HUDEP-2 (cell line): ENCODE results near the gene PTPRG.

Source experiments
- DNase-seq, 76 experiments: peaks; one replicate each; lab custom pipeline; 2025; ENCODE audit not compliant: unreplicated experiment in 76 of 76; lab: John Stamatoyannopoulos, UW

The PTPRG gene

DNA sequence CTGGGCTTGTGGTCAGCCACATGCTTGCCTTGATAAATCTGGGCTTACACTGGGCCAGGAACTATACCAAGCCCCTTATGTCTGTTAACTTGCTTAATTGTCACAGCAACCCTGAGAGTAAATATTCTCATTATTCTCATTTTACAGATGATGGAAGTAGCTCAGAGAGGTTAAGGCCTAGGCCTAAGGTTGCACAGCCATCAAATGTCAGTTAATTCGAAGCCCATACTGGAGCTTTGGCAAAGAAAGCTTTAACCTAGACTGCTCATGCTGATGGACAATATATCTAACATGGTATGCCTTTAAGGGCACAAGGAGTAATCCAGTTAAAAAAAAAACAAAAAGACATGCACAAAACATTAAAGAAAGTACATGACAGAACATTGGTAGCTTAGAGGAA lies 591.9 kb downstream of the PTPRG start:
- no peak for DNase-seq

DNA sequence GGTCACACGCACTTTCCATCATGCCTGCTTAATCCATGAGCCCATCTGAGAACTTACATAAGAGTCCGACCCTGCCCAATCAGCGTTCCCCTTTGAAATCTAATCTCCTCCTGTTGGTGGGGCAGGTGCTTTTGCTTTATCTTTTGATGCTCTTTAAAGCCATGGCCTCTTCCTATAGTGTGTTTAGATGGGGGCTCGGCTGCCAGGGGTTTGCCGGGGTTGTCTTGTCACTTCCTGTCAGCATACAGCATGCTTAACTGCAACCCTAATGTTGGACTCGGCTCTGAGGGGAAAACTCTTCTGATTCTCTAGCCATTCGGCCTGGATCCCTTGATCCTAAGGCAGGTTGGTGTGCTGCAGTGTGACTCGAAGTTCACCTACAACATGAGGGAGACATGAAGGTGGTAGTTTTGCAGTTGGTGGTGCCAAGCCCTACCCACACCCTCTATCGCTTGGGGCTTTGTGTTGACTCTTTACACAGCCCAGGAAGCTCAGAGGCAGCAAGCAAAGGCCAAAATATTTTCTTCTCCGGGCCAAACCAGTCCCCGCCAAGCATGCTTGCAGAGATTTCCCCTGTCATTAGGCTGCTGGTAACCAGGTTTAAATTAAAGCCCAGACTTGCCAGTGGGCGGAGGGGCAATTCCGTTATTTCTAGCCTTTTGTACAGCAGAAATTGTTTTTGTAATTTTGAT lies 593.2 kb downstream of the PTPRG start:
- no peak for DNase-seq

DNA sequence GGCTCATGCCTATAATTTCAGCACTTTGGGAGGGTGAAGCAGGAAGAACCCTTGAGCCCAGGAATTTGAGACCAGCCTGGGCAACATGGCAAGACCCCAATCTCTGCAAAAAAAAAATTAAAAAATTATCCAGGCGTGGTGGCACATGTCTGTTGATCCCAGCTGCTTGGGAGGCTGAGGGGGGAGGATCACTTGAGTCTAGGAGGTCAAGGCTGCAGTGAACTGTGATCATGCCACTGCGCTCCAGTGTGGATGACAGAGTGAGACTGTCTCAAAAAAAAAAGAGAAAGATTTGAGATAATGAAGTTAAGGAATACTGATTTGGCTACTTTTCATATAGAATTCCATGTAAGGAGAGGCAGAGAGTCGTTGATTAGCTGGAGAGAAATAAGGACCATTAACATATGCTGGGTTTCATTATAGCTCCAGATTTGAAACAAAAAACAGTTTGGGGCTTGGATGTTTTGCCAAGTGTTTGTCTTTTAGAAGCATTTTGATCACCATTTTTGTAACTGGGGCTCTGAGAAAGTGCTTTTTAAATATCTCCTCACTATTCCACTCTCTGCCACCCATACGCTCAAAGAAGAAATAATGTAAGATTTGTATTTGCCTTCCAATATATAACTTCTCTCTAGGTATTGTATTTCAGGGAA lies 597.8 kb downstream of the PTPRG start:
- DNase-seq: no peak

DNA sequence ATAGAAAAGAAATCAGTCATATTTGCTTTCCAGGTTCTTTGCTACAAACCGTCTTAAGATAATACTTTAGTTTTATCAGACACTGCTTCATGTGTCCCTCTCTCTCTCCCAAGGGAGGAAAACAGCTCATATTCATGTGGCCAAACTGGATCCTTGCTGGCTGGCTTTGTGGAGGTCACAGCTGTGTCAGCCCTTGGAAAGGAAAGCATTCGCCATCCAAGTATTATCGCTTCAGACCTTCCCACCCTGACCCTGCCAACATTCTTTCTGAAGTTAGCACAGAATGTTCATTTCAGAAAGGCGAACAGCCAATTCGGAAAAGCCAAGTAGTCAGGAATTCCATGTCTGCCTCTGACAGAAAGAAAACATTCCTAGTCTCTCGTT lies 598.3 kb downstream of the PTPRG start:
- DNase-seq: no peak

DNA sequence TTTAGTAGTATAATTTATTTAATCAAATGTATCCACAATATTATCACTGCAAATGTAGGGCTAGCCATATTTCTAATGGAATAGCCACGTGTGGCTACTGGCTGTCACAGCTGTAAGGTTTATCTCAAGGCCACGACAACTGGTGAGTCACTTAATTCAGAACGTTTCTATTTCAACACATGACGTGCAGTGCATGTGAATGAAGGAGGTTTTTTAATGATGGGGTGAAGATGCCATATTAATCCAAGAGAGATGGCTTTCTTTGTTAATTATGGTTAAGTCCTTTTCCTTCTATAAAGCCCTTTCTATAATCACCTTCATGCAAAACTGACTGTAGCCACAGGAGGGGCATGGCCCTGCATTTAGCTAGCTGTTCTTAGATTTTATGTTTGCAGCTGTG lies 600.0 kb downstream of the PTPRG start:
- no peak for DNase-seq

DNA sequence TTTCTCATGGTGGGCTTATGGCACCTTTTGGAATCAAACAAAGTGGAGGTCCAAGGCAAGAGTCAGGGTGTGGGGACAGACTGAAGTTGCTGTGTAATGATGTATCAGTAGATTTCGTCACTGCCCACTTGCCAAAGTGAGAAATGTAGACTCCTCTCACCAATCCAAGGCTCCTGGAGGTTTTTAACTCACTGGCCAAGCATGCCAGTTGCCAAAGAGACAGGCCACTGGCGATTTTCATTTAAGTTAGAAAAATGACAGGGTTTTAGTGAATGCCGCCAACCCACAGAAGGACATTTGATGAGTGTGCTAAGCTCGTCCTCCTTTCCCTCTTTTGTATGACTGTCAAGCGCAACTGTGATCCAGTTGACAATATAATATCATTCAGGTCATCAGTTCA lies 602.8 kb downstream of the PTPRG start:
- DNase-seq: no peak

DNA sequence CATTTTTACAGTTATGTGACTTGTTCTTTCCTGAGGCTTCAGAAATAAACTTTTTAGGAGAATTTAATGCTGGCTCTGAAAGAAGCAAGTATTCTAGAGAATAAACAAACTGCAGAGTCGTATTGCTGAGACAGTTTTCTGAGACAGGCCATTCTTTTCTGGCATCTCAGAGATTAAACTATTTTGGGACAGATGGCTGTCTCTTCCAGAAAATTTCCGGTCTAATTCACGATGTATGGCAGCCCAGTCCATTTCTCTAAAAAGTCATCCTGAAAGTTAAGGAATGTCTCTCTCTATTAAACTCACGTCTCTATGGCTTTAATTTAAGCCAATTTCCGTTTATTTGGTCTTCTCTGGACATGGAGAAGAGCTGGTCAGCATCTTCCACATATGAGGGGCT lies 603.4 kb downstream of the PTPRG start:
- no peak for DNase-seq

DNA sequence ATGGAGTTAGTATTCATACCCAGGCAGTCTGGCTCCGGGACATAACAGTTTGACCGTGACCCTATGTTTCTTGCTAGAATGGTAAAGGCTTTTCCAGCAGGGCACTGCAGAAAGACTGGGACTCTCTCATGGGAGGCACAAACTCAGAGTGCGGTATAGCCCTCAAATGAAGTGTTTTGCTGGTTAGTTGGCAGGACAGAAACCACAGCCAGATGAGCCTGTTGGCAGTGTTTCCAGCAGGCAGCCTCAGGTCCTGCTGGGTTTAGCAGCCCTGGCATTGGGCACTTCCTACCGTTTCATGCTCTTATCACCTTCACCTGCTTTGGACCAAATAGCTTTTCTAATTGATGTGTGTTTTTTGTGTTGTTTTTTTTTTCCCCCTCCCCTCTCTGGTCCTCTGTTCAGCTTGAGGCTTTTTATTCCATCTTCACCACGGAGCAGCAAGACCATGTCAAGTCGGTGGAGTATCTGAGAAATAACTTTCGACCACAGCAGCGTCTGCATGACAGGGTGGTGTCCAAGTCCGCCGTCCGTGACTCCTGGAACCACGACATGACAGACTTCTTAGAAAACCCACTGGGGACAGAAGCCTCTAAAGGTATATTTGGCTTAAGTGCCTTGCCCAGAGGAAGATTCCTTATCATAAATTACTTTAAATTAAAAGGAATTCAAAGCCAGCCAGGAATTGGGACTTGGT lies 606.3 kb downstream of the PTPRG start:
- no peak for DNase-seq

DNA sequence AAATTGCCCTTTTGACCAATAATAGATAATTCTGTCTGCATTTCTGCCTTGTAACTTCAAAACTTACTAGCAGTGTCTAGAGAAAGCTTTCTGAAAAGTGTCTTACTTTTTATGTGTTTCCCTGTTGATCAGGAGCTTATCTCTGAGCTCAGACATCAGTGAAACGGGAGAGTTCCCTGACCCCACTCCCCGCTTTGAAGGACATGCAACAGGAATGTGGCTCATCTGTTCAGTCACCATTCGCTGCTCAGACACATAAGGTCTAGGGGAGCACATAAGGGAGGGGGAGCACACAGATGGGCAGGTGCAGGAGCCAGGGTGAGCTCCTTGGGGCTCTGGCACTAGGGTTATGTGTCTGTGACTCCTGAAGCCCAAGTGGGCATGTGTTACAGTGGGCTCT lies 607.0 kb downstream of the PTPRG start:
- no peak for DNase-seq

DNA sequence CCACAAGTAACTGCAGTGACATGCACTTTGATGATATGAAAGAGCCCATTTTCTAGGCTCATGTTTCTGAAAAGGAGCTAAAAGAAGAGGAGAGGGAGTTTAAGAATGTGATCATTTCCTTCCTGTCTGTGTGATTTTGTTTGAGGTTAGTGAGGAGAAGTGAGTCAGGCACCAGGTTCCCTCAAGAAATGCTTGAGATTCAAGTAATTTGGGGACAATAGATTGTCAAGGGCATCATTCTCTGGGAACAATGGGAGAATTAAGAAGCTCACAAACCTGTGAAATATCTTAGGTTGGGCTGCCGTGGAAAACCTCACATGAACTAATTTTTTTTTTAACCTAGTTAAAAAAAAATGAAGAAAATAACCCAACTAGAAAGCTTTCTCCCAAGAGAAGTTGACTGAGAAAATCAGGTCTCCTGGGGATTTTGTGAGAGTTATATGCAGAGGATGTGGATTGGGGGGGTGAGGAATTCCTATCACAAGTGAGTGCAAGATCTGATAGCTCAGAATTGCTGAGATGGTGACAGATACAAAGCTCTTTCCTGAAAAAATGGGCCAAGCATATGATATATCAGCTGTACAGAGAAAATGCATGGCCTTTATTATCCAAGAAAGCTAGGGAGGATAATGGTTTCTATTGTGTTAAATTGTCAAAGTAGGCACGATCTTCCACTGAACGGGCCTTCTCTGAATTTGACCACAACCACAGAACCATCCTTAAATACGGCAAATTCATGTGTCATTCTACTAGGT lies 608.7 kb downstream of the PTPRG start:
- DNase-seq: no peak

DNA sequence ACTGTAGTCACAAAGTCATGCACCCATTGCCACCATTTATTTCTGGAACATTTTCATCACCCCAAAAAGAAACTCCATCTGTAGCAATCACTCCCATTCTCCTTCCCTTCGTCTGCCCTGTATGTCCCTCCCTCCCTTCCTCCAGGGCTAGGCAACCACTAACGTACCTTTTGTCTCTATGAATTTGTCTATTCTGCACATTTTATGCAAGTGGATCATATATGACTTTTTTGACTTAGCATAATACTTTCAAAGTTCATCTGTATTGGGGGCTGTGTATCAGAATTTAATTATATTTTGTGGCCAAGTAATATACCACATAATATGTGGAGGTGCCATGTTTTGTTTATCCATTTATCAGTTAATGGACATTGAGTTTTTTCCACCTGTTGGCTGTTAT lies 610.4 kb downstream of the PTPRG start:
- DNase-seq: no peak

DNA sequence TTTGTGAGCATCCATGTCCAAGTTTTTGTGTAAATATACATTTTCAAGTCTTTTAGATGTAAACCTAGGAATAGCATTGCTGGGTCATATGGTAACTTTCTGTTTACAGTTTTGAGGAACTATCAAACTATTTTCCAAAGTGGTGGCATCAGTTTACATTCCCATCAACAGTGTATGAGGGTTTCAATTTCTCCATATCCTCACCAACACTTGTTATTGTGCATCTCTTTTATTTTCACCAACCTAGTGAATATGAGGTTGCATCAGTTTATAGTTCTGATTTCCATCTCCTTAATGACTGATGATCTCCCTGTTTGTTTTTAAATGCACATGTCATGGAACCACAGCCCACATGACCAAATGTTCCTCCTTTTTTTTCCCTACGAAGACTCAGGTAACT lies 610.8 kb downstream of the PTPRG start:
- DNase-seq: no peak

DNA sequence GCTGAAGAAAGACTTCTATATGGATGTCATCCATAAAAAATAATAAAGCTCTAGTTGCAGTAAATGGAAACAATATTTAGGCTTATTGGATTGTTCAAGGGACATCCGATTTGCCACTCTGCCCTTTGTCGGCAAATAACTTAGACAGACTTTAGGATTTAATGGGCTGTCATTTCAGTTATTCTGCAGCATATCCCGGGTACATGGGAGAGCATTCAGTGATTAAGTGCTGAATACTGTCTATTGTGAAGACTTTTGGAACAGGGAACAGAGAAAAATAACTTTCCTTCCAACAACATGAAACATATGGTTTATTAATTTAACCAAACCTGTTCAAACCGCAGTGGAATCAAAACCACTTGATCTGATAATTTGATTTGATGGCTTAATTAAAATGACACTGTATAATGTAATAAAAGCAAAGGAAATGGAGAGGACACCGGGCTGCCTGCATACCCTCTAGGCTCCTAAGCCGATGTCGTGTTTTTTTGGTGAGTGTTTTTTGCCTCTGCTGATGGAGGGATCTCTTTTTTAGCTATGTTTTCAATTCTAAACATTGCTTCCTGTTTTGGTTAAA lies 612.7 kb downstream of the PTPRG start:
- DNase-seq: no peak

DNA sequence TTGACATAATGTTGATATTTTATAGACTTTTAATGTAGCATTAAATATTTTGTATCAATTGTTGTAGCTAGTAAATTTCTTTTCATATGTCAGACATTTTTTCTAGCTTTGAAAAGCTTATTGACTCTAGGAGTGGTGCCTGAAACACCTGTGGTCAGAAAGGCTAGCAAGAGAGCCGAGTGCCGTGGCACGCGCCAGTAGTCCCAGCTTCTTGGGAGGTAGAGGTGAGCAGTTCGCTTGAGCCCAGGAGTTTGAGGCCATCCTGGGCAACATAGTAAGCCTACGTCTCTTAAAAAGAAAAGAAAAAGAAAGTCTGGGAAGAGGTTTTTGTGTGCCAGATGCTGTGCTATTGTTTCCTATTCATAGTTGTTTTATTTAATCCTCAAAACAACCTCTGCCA lies 613.8 kb downstream of the PTPRG start:
- no peak for DNase-seq

DNA sequence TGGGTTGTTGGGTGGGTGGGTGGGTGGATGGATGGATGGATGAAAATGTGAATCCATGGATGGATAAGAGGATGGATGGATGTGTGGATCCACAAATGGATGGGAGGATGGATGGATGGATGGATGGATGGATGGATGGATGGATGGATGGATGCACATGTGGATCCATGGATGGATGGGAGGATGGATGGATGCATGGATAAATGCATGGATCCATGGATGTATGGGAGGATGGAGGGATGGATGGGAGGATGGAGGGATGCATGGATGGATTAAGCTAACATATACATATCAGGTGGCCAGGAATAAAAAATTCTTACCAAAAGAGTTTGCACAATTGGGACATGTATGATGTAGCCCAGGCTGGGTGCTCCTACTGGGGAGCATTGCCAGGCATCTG lies 616.7 kb downstream of the PTPRG start:
- DNase-seq: no peak

DNA sequence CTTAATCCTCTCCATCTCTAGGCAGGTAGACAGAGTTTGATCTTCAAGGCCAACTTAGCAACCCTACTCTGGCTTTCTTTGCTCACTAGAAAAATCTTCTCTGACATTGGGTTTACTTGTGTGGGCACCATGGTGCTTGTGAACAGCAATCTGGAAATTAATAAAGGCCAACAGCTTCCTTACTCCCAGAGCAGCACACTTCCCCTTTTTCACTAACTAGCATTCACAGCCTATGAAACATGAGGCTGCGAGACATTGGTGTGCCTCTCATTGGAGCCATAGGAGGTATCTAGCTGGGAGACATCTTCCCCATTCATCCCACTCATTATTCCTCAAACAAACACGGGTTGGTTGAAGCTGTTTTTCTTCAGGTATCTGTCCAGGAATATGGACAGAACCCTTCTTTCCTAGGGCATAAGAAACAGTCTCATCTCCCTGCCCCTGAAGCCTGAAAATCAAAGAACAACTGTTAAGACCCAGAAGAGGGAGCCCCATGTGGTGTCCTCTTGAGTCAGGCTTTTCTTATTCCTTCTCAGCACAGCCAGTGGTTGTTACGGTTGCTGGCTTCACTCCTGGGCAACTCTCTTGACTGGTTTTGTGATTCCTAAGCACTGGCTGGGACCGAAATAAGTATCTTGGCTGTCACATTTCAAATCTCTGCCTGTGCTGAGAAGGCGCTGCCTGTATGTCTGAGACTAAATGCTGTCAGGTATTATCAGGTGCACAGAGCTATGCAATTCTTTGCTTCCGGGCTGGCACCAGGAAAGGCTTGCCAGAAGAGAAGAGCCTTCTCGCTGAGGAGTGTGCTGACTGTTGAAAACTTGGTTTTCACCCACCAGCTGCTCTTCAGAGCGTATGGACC lies 617.6 kb downstream of the PTPRG start:
- no peak for DNase-seq

DNA sequence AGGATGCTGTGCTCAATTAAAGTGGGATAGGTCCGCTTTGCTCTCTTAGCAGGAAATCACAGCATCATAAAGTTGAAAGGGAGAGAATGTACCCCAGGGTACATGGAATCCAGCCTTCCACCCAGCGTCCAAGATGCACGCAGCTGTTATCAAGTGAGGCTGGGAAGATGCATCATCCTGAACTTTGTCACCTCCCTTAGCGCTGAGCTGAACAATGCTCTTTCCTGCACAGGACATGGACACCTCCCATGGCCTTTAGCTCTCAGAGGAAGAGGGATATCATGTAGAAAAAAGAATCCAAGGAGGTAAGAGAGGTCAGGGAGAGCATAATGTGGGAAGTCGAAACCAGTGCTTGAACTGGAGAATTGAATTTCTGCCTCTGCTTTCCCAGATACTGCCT lies 619.1 kb downstream of the PTPRG start:
- DNase-seq: no peak

DNA sequence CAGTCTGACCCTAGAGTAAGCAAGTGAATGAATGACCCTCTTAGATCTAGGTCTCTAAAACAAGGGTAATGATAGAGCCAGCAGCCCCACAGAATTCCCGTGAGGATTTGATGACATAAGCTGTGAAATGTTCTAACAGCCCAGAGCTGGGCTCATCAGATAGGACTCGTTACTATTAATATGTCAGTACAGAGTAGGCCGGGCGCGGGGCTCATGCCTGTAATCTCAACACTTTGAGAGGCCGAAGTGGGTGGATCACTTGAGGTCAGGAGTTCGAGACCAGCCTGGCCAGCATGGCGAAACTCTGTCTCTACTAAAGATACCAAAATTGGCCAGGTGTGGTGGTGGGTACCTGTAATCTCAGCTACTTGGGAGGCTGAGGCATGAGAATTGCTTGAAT lies 621.7 kb downstream of the PTPRG start:
- no peak for DNase-seq

DNA sequence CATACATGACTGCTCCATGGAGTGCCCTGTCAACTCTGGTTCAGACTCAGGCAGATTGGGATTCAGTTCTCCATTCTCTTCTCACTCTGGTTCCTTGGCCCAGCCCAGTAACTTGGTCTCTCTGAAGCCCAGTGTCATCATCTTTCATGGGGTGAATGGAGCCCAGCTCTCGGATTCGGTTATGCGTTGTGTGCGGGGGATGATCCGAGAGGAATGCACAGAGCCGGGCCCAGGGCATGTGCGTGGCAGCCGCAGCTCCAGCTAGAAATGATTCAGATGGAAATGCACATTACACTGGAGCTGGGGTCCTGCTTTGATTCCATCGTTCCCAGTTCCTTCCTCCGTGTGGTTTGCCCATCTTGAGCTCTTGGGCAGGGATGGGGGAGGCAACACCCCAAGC lies 622.6 kb downstream of the PTPRG start:
- DNase-seq: no peak

DNA sequence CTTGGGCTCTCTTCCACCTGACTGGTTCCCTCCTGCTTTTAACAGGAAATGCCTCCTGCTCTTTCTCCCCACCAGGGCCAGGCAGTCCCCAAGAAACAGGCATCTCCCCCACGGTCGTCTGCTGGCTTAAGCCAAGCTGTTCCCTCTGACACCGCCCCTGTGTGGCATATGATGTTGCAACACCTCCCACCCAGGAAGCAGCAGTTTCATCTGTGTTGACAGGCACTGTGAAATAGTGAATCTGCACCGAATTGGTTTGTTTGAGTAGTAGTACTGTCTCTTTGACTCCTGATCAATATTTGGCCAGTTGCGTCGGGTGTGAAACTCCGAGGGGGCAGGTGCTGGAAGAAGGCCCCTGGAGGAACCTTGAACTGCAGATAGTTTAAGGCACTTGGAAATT lies 623.2 kb downstream of the PTPRG start:
- no peak for DNase-seq
